Type B pancreatic cell (in vitro differentiated cells): ENCODE measurements around the gene ADCY2. TPM values are rescaled to one million over a fixed set of nuclear protein-coding genes. Genes with fewer than 3 reads are reported as not detected.

ENCODE experiments used
- DNase-seq: peaks from one replicate; pipeline ENCODE4 v3.0.0; 2021; ENCODE audit warnings: mixed read lengths; ENCODE audit not compliant: unreplicated experiment; ENCODE audit errors: extremely low spot score
- H3K27ac Mint-ChIP-seq: 2 replicates; pipeline ENCODE4 v1.8.0; 2021; ENCODE audit warnings: mild to moderate bottlenecking, mixed read lengths
- H3K27me3 Mint-ChIP-seq: 2 replicates; pipeline ENCODE4 v1.8.0; 2021; ENCODE audit warnings: mixed read lengths
- H3K36me3 Mint-ChIP-seq: 2 replicates; pipeline ENCODE4 v1.8.0; 2021; ENCODE audit warnings: mixed read lengths
- H3K4me1 Mint-ChIP-seq: one replicate; pipeline ENCODE4 v1.8.0; 2021; ENCODE audit warnings: mixed read lengths; ENCODE audit not compliant: unreplicated experiment
- H3K4me3 Mint-ChIP-seq: 2 replicates; pipeline ENCODE4 v1.8.0; 2021; ENCODE audit warnings: mild to moderate bottlenecking, mixed read lengths
- H3K9me3 Mint-ChIP-seq: 2 replicates; pipeline ENCODE4 v1.8.0; 2021; ENCODE audit warnings: mixed read lengths
- total RNA-seq: library from RNA; stranded (reverse); gene quantifications from 2 replicates; pipeline ENCODE4 v1.2.1, GENCODE V29; 2021; ENCODE audit warnings: low replicate concordance
- TF ChIP-seq, protein P1 (sequence below): fragments of 200-600 bp; sonication (generic); conservative IDR thresholded peaks from 2 replicates; pipeline ENCODE4 v1.5.0; 2021; ENCODE audit warnings: antibody characterized with exemption, mild to moderate bottlenecking

Gene ADCY2
- total RNA-seq, 1 donor from 2014 or later = 79.7 TPM

DNA sequence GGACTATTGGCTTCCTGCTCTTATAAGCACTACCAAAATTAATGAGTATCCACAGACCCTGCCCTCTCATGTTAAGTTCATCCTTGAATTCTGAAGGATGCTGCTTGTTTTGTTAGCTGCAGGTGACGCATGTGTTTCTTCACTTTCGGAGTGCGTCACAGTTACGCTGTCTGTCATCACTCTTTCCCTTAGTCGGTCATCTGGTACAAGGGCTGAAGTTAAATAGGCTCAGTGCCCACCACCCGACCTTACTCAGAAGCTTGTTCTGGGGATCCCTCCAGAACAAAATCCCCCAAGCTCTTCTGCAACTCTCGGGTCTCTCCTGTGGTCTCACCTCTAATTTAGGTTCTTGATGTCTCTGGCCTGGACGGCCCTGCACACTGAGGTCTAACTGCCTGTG, 51.0 kb downstream of the ADCY2 start:
- TF ChIP-seq, protein P1, sequence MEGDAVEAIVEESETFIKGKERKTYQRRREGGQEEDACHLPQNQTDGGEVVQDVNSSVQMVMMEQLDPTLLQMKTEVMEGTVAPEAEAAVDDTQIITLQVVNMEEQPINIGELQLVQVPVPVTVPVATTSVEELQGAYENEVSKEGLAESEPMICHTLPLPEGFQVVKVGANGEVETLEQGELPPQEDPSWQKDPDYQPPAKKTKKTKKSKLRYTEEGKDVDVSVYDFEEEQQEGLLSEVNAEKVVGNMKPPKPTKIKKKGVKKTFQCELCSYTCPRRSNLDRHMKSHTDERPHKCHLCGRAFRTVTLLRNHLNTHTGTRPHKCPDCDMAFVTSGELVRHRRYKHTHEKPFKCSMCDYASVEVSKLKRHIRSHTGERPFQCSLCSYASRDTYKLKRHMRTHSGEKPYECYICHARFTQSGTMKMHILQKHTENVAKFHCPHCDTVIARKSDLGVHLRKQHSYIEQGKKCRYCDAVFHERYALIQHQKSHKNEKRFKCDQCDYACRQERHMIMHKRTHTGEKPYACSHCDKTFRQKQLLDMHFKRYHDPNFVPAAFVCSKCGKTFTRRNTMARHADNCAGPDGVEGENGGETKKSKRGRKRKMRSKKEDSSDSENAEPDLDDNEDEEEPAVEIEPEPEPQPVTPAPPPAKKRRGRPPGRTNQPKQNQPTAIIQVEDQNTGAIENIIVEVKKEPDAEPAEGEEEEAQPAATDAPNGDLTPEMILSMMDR = no peak
- H3K4me1 Mint-ChIP-seq = no peaks in the 10 kb centered on the region
- peaks cover 11% of the 10 kb centered on the region for H3K9me3 Mint-ChIP-seq
- H3K4me3 Mint-ChIP-seq = no peak overlapping the region
- H3K27ac Mint-ChIP-seq = no peak overlapping the region
- DNase-seq = no peak
- H3K36me3 Mint-ChIP-seq = no peaks in the 10 kb centered on the region
- H3K27me3 Mint-ChIP-seq = no peaks in the 10 kb centered on the region

DNA sequence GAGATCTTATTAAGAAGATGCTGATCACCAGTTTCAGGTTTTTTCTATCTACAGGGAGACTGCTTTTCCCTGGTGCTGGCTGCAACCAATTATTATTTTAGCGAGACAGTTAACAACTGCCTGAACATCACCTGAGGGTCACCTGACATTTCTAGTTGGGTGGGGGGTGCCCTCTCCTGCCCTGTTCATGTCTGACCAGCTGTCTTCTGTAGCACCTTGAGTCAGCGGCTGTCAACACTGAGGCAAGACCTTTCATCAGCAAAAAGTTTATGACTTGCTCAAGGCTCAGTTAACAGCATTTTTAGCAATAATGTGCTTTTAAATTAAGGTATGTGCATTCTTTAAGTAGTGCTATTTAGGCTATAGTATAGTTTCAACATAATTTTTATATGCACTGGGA, 58.0 kb downstream of the ADCY2 start:
- H3K4me3 Mint-ChIP-seq = no peak overlapping the region
- H3K9me3 Mint-ChIP-seq = peaks cover 5% of the 10 kb centered on the region
- no peak overlapping the region for H3K27ac Mint-ChIP-seq
- peaks cover 8% of the 10 kb centered on the region for H3K4me1 Mint-ChIP-seq
- TF ChIP-seq, protein P1 = no peak
- DNase-seq = no peak
- H3K27me3 Mint-ChIP-seq = no peaks in the 10 kb centered on the region
- H3K36me3 Mint-ChIP-seq = peaks cover 4% of the 10 kb centered on the region

DNA sequence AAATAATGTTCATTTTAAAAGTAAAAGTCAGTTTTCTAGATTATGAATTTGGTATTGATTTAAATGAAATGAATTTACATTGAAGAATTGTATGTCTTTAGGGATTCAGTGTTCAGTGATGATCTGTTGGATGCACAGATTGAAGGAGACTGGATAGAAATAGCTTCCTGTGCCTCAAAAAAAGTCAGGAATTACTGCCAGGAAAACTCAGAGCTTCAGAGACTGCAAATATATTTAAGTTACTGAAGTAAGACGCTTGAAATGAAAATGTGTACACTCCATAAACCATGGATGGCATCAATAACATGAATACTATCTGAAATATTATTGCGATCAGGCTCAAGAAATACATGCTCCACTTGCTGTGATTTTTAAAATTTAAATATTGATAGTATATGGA, 60.3 kb downstream of the ADCY2 start:
- no peak overlapping the region for H3K27ac Mint-ChIP-seq
- H3K9me3 Mint-ChIP-seq = no peaks in the 10 kb centered on the region
- no peak for DNase-seq
- TF ChIP-seq, protein P1 = no peak
- peaks cover 4% of the 10 kb centered on the region for H3K36me3 Mint-ChIP-seq
- peaks cover 8% of the 10 kb centered on the region for H3K4me1 Mint-ChIP-seq
- H3K27me3 Mint-ChIP-seq = peaks cover 3% of the 10 kb centered on the region
- H3K4me3 Mint-ChIP-seq = no peak overlapping the region

DNA sequence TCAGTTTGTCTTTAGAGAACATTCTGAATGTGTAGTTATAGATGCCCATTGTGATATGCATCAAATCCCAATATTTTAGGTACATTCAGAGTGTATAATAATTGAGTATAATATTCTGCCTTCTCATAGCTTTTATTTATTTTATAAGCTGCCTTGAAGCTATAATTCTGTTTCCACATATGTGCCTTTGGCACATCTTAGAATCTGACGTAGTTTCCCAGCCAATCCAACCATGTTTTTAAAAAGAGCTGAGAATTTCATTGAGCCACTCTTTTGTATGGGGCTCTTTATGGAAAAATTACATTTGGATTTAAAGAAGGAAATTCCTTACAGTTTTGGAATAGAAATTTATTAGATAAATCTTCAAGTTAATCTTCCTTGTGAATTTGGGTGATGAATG, 65.4 kb downstream of the ADCY2 start:
- no peaks in the 10 kb centered on the region for H3K9me3 Mint-ChIP-seq
- peaks cover 8% of the 10 kb centered on the region for H3K4me1 Mint-ChIP-seq
- H3K27me3 Mint-ChIP-seq = peaks cover 11% of the 10 kb centered on the region
- no peak overlapping the region for H3K4me3 Mint-ChIP-seq
- TF ChIP-seq, protein P1 = no peak
- no peak for DNase-seq
- no peak overlapping the region for H3K27ac Mint-ChIP-seq
- H3K36me3 Mint-ChIP-seq = no peaks in the 10 kb centered on the region

DNA sequence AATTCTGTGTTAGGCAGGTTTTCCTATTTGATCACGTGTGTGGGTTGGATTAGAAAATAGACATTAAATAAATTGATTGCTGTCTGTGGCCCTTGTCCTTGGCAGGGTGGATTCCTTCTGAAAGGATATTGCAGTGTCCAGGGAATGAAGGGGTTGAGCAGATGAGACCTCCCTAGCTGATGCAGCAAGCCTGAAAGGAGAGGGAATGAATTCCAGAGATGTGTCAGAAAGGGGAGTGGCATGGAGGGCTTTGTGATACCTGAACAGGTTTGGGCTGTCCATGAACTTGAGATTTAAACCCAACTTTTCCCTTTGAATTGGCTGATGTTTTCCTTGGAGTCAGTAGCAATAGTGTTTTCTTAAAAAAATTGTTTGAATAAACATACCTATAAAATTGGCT, 66.8 kb downstream of the ADCY2 start:
- DNase-seq = no peak
- Mint-ChIP-seq H3K36me3 (no peaks in the 10 kb centered on the region), H3K9me3 (no peaks in the 10 kb centered on the region), H3K4me3 (no peak overlapping the region), H3K4me1 (peaks cover 4% of the 10 kb centered on the region), H3K27ac (no peak overlapping the region), H3K27me3 (peaks cover 11% of the 10 kb centered on the region)
- TF ChIP-seq, protein P1 = no peak

DNA sequence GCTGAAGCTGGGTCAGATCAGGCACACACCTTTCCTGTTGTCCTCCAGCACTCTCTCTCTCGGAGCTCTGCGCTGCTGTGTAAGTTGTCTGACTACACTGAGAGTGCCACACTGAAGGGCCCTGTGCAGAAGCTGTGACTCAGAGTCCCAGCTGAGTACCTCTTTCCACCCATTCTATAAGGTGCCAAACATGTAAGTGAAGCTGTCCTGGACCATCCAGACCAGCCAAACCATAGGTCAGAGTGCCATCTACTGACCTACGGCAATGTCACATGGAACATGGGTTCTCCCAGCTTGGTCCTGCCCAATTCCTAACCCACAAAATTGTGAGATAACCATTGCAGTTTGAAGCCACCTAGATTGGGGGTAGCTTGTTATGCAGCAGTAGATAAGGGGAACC, 68.2 kb downstream of the ADCY2 start:
- TF ChIP-seq, protein P1 = peak; percentile 50
- DNase-seq = no peak
- H3K4me3 Mint-ChIP-seq = no peak overlapping the region
- no peaks in the 10 kb centered on the region for H3K4me1 Mint-ChIP-seq
- H3K9me3 Mint-ChIP-seq = no peaks in the 10 kb centered on the region
- no peak overlapping the region for H3K27ac Mint-ChIP-seq
- no peaks in the 10 kb centered on the region for H3K36me3 Mint-ChIP-seq
- peaks cover 11% of the 10 kb centered on the region for H3K27me3 Mint-ChIP-seq
